IMR-90 (cell line): Measurements from ENCODE around the gene ANO9. TPM values are rescaled to one million over a fixed set of nuclear protein-coding genes. Genes with fewer than 3 reads are reported as not detected.

Experiments
- ATAC-seq: fragments of 200-7000 bp; cut with Tn5 transposase; 2 replicates; pipeline ENCODE4 v1.9.1; 2020; ENCODE audit warnings: low read depth, mild to moderate bottlenecking, moderate library complexity
- BruUV-seq: library from RNA; stranded (reverse); fragments of 400-500 nt; replicated peaks from 2 replicates; lab custom pipeline; 2021; lab: Mats Ljungman, UMichigan
- CTCF ChIA-PET: fragments of 300-600 bp; formaldehyde crosslinking; extraction: SDS; loops from one replicate; lab custom pipeline; 2021; ENCODE audit warnings: antibody characterized with exemption; lab: Yijun Ruan, JAX
- POLR2A ChIA-PET: fragments of 300-600 bp; sonication (Branson Sonifier 250); formaldehyde crosslinking; loops from one replicate; lab custom pipeline; 2022; ENCODE audit warnings: antibody characterized with exemption; ENCODE audit not compliant: unreplicated experiment; lab: Charles Lee
- DNase-seq: peaks from one replicate; pipeline ENCODE4 v3.0.0; 2013
- H2AFZ ChIP-seq: replicated peaks from 2 replicates; pipeline ENCODE3; 2013; ENCODE audit warnings: low read length, mild to moderate bottlenecking; ENCODE audit not compliant: poor library complexity
- H2AK5ac ChIP-seq: 2 replicates; pipeline ENCODE4 v1.6.1; 2013; ENCODE audit warnings: low read depth, low read length, inconsistent platforms
- H2AK9ac ChIP-seq: replicated peaks from 2 replicates; pipeline ENCODE3; 2013; ENCODE audit warnings: mild to moderate bottlenecking, low read depth, low read length, moderate library complexity; ENCODE audit not compliant: poor library complexity
- H2BK120ac ChIP-seq: 2 replicates; pipeline ENCODE4 v1.6.1; 2013; ENCODE audit warnings: low read depth, low read length, inconsistent platforms
- H2BK15ac ChIP-seq: 3 replicates; pipeline ENCODE4 v1.6.1; 2013; ENCODE audit warnings: low read depth, low read length, inconsistent platforms
- H2BK20ac ChIP-seq: 2 replicates; pipeline ENCODE4 v1.6.1; 2013; ENCODE audit warnings: low read depth, mild to moderate bottlenecking, inconsistent platforms, low read length, moderate library complexity
- H2BK5ac ChIP-seq: 2 replicates; pipeline ENCODE4 v1.6.1; 2013; ENCODE audit warnings: mild to moderate bottlenecking, low read depth, low read length, inconsistent platforms; ENCODE audit not compliant: poor library complexity, severe bottlenecking
- H3K14ac ChIP-seq: replicated peaks from 2 replicates; pipeline ENCODE4 v1.6.1; 2013; ENCODE audit warnings: low read depth, low read length, inconsistent platforms
- H3K18ac ChIP-seq: 2 replicates; pipeline ENCODE4 v1.6.1; 2013; ENCODE audit warnings: low read depth, low read length, control low read depth
- H3K23ac ChIP-seq: 2 replicates; pipeline ENCODE4 v1.6.1; 2013; ENCODE audit warnings: low read depth, low read length, inconsistent platforms
- H3K27ac ChIP-seq: 2 replicates; pipeline ENCODE4 v1.5.1; 2013; ENCODE audit warnings: mild to moderate bottlenecking, control low read depth, low read length; ENCODE audit not compliant: insufficient read depth
- H3K27me3 ChIP-seq: 2 replicates; pipeline ENCODE4 v1.6.1; 2013; ENCODE audit warnings: low read length; ENCODE audit not compliant: control insufficient read depth, insufficient read depth
- H3K36me3 ChIP-seq: 2 replicates; pipeline ENCODE4 v1.6.1; 2013; ENCODE audit warnings: low read length, mixed read lengths; ENCODE audit not compliant: control insufficient read depth, insufficient read depth
- H3K4ac ChIP-seq: 2 replicates; pipeline ENCODE4 v1.6.1; 2013; ENCODE audit warnings: low read depth, low read length, inconsistent platforms
- H3K4me1 ChIP-seq: 2 replicates; pipeline ENCODE4 v1.6.1; 2013; ENCODE audit warnings: low read length, mixed read lengths; ENCODE audit not compliant: control insufficient read depth, insufficient read depth
- H3K4me2 ChIP-seq: 2 replicates; pipeline ENCODE4 v1.6.1; 2013; ENCODE audit warnings: low read depth, mild to moderate bottlenecking, control low read depth, low read length, moderate library complexity
- H3K4me3 ChIP-seq: 2 replicates; pipeline ENCODE4 v1.5.1; 2013; ENCODE audit warnings: low read depth, mild to moderate bottlenecking, control low read depth, low read length, moderate library complexity; ENCODE audit not compliant: insufficient read depth
- H3K56ac ChIP-seq: 2 replicates; pipeline ENCODE4 v1.6.1; 2013; ENCODE audit warnings: low read length, inconsistent platforms; ENCODE audit not compliant: insufficient read depth; ENCODE audit errors: extremely low read depth
- H3K79me1 ChIP-seq, 2 experiments: 2 replicates each; pipeline ENCODE4 v1.6.1; 2013; ENCODE audit warnings: low read length in 2 of 2, inconsistent platforms in 1 of 2, low read depth in 1 of 2
- H3K9ac ChIP-seq: 2 replicates; pipeline ENCODE4 v1.6.1; 2013; ENCODE audit warnings: low read depth, low read length, control low read depth
- H3K9me1 ChIP-seq: 2 replicates; pipeline ENCODE4 v1.6.1; 2013; ENCODE audit warnings: low read length, inconsistent platforms; ENCODE audit not compliant: insufficient read depth
- H3K9me3 ChIP-seq: 2 replicates; pipeline ENCODE4 v1.6.1; 2013; ENCODE audit warnings: low read length; ENCODE audit not compliant: control insufficient read depth, insufficient read depth
- H4K20me1 ChIP-seq: 2 replicates; pipeline ENCODE4 v1.6.1; 2013; ENCODE audit warnings: low read length, inconsistent platforms; ENCODE audit not compliant: insufficient read depth
- H4K5ac ChIP-seq: 2 replicates; pipeline ENCODE4 v1.6.1; 2013; ENCODE audit warnings: mild to moderate bottlenecking, low read depth, low read length, control low read depth
- H4K8ac ChIP-seq, 2 experiments: 2 replicates each; pipeline ENCODE4 v1.6.1; 2013; ENCODE audit warnings: low read depth in 2 of 2, low read length in 2 of 2, control low read depth in 1 of 2, inconsistent platforms in 1 of 2
- H4K91ac ChIP-seq: 2 replicates; pipeline ENCODE4 v1.6.1; 2013; ENCODE audit warnings: low read depth, low read length, inconsistent platforms; ENCODE audit not compliant: insufficient read depth
- CEBPB ChIP-seq: IDR thresholded peaks from 2 replicates; pipeline ENCODE4 v1.6.1; 2012; ENCODE audit warnings: low read depth, low read length, improper control_type of control experiment
- CHD1 ChIP-seq: IDR thresholded peaks from 2 replicates; pipeline ENCODE4 v1.6.1; 2012; ENCODE audit warnings: low read depth, low read length, improper control_type of control experiment
- MXI1 ChIP-seq: IDR thresholded peaks from 2 replicates; pipeline ENCODE4 v1.6.1; 2012; ENCODE audit warnings: low read depth, mild to moderate bottlenecking, low read length, moderate library complexity, borderline replicate concordance
- POLR2A ChIP-seq: IDR thresholded peaks from 2 replicates; pipeline ENCODE4 v1.6.1; 2012; ENCODE audit warnings: mild to moderate bottlenecking, low read depth, low read length
- RAD21 ChIP-seq: IDR thresholded peaks from 2 replicates; pipeline ENCODE4 v1.6.1; 2012; ENCODE audit warnings: low read length, improper control_type of control experiment
- RCOR1 ChIP-seq: IDR thresholded peaks from 2 replicates; pipeline ENCODE4 v1.6.1; 2012; ENCODE audit warnings: mild to moderate bottlenecking, low read length, improper control_type of control experiment; ENCODE audit not compliant: insufficient replicate concordance
- SMC3 ChIP-seq: fragments of 150-350 bp; IDR thresholded peaks from 2 replicates; pipeline ENCODE4 v1.6.1; 2016; ENCODE audit warnings: low read depth, mild to moderate bottlenecking, antibody characterized with exemption, low read length, moderate library complexity
- WGBS, 2 experiments: methylation state at CpG; one replicate each; pipeline versions ENCODE4 v1.1.5 to v1.1.7; 2013; ENCODE audit warnings: missing lambda C conversion rate in 2 of 2; ENCODE audit not compliant: insufficient read length in 1 of 2; ENCODE audit errors: extremely low coverage in 2 of 2; 5-methylcytosine and 5-hydroxymethylcytosine counted together
- dilution Hi-C: fragments of 300-500 bp; cut with HindIII; formaldehyde crosslinking; loops from one replicate; pipeline ENCODE4 v1.14.3; 2018; ENCODE audit warnings: low sequenced_read_pairs; ENCODE audit not compliant: unreplicated experiment
- in situ Hi-C: fragments of 300-500 bp; cut with MboI; formaldehyde crosslinking; loops from 3 replicates; pipeline ENCODE4 v1.14.3; 2019; ENCODE audit warnings: low sequenced_read_pairs, inconsistent platforms, mixed read lengths
- intact Hi-C: fragments of 100-400 bp; cut with micrococcal nuclease; formaldehyde crosslinking; loops from 2 replicates; pipeline ENCODE4 v1.10.0; 2022
- polyA plus RNA-seq, 3 experiments: library from polyadenylated mRNA; depleted of rRNA; stranded (reverse); fragments of >200 nt; gene quantifications; 2 replicates each; pipeline ENCODE4 v1.2.3, GENCODE V29; 2012; ENCODE audit warnings: low replicate concordance in 1 of 3
- total RNA-seq: library from RNA; depleted of rRNA; stranded (reverse); fragments of >200 nt; gene quantifications from 2 replicates; pipeline ENCODE4 v1.2.3, GENCODE V29; 2012
- TF ChIP-seq, protein P1 (sequence below): fragments of 150-350 bp; IDR thresholded peaks from 2 replicates; pipeline ENCODE4 v1.6.1; 2016; ENCODE audit warnings: low read depth, mild to moderate bottlenecking, low read length, moderate library complexity, borderline replicate concordance
- TF ChIP-seq, protein P2 (sequence below): fragments of 150-350 bp; IDR thresholded peaks from 2 replicates; pipeline ENCODE4 v1.6.1; 2017; ENCODE audit warnings: mild to moderate bottlenecking, antibody characterized with exemption, low read length, low read depth

Gene ANO9
- total and polyA plus RNA-seq, 2 of the 4 experiments (the other 2 are of a cell fraction): not detected

GRCh38 chr11:434496-434895 is 7.3 kb downstream of the ANO9 start:
- Histone ChIP-seq H2AFZ (no peak overlapping the region), H4K20me1 (no peaks in the 10 kb centered on the region), H3K79me1 (no peaks in the 10 kb centered on the region), H3K4me3 (no peak overlapping the region), H2AK5ac (no peak overlapping the region), H3K14ac (no peak overlapping the region), H2BK120ac (no peak overlapping the region), H3K27ac (no peak overlapping the region), H3K9me1 (no peaks in the 10 kb centered on the region), H3K23ac (no peak overlapping the region), H3K9me3 (peaks cover 4% of the 10 kb centered on the region; the same call in 1 of the 2 replicates), H4K8ac (no peak overlapping the region), H3K9ac (no peak overlapping the region), H4K91ac (no peak overlapping the region), H3K27me3 (peaks cover 6% of the 10 kb centered on the region), H3K4ac (no peak overlapping the region), H2BK5ac (no peak overlapping the region), H4K5ac (no peak overlapping the region), H2AK9ac (no peak overlapping the region), H3K56ac (no peak overlapping the region), H3K18ac (no peak overlapping the region), H2BK15ac (no peak overlapping the region), H2BK20ac (no peak overlapping the region), H3K36me3 (no peaks in the 10 kb centered on the region), H3K4me2 (no peak overlapping the region), H3K4me1 (no peaks in the 10 kb centered on the region)
- ATAC-seq (no peak), DNase-seq (no peak)
- TF ChIP-seq SMC3 (no peak), RAD21 (no peak), RCOR1 (no peak), CHD1 (no peak), POLR2A (no peak), CEBPB (no peak), MXI1 (no peak)
- TF ChIP-seq, protein P1, sequence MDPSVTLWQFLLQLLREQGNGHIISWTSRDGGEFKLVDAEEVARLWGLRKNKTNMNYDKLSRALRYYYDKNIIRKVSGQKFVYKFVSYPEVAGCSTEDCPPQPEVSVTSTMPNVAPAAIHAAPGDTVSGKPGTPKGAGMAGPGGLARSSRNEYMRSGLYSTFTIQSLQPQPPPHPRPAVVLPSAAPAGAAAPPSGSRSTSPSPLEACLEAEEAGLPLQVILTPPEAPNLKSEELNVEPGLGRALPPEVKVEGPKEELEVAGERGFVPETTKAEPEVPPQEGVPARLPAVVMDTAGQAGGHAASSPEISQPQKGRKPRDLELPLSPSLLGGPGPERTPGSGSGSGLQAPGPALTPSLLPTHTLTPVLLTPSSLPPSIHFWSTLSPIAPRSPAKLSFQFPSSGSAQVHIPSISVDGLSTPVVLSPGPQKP: no peak
- TF ChIP-seq, protein P2, sequence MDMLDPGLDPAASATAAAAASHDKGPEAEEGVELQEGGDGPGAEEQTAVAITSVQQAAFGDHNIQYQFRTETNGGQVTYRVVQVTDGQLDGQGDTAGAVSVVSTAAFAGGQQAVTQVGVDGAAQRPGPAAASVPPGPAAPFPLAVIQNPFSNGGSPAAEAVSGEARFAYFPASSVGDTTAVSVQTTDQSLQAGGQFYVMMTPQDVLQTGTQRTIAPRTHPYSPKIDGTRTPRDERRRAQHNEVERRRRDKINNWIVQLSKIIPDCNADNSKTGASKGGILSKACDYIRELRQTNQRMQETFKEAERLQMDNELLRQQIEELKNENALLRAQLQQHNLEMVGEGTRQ: no peak
- no TSS peak for BruUV-seq
- CTCF ChIA-PET: no interaction called here
- POLR2A ChIA-PET: no interaction called here
- WGBS, 2 experiments: 69% methylated on average over 6 of the region's 16 CpGs; no CpG with 5 or more reads in 1 of the 2 experiments
- dilution Hi-C loops (no loop called here), intact Hi-C loops (no loop called here), in situ Hi-C loops (no loop called here)
